ENCODE measurements around the gene OR3A1.

DNA sequence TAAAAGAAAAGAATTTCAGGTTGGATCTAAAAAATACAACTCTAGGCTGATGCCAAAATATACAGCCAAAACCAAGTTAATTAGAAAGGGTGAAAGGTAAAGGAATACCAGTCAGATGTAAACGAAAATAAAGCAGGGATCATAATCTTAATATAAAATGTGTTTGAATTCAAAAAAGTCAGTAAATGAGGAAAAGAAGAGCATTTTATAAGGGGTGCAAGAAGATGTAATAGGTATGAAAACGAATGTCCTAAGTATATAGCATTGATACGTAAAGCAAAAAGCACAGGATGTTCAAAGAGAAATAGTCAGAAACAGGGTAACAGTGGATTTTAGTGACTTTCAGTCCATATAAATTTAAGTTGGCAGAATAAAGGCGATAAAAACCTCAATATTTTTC is 2.5 kb downstream of the OR3A1 start:
- TF ChIP-seq CTCF (IDR thresholded peaks at IDR 0.05) = no peak
- TF ChIP-seq POLR2A (IDR thresholded peaks at IDR 0.05) = no peak
